ENCODE measurements around the gene PPM1G.

PPM1G gene

DNA sequence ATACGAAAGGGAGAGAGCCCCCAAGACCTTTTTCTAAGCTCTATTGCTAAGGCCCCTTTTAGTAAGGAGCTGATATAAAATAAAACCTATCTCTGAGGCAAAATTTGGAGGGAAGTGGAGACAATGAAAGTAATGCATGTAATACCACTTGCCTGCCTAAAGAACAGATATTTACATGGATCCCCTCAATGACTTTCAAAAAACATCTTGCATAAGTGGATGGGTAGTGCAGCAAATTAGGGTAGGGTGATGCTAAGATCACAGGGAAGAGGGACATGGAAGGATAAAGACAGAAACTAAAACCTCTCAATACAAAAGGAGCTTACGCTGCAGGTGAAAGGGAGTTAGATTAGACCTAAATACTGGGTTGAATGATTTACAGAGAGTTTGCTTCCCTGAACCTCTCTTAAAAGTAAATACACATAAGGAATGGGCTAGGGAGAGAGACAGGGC is 30.0 kb downstream of the PPM1G start:
- Histone ChIP-seq H3K14ac (ENCODE audit: low read length in 2 of 2) (no peak overlapping the region), H3K27me3 (ENCODE audit: control insufficient read depth in 1 of 2, insufficient read depth in 1 of 2, low read length in 2 of 2) (no peaks in the 10 kb centered on the region), H3K27ac (ENCODE audit: low read length, poor library complexity, severe bottlenecking) (peak overlapping the region; percentile 67), H2AFZ (ENCODE audit: low read depth, low read length) (no peak overlapping the region), H3K9ac (ENCODE audit: low read length) (peak overlapping the region; percentile 99), H2BK5ac (ENCODE audit: low read depth, low read length, poor library complexity, severe bottlenecking) (no peak overlapping the region), H2BK15ac (ENCODE audit: low read depth, poor library complexity, severe bottlenecking) (no peak overlapping the region), H4K8ac (ENCODE audit: low read length) (no peak overlapping the region), H3K23ac (ENCODE audit: low read length in 2 of 2) (no peak overlapping the region), H2BK12ac (ENCODE audit: low read length in 2 of 2) (no peak overlapping the region), H2AK5ac (ENCODE audit: low read length, severe bottlenecking) (no peak overlapping the region), H3K9me3 (ENCODE audit: control insufficient read depth, low read length) (no peaks in the 10 kb centered on the region), H3K36me3 (ENCODE audit: control insufficient read depth in 1 of 2, insufficient read depth in 2 of 2, low read depth in 1 of 2, low read length in 2 of 2) (peaks cover 71 to 74% of the 10 kb centered on the region in 2 experiments), H3K4me2 (ENCODE audit: low read length, poor library complexity, severe bottlenecking) (peak overlapping the region; percentile 77), H3K79me1 (replicated peaks; ENCODE audit: low read length, poor library complexity, severe bottlenecking) (peaks cover 21% of the 10 kb centered on the region), H3K4me3 (ENCODE audit: insufficient read depth in 1 of 2, low read depth in 1 of 2, low read length in 2 of 2) (peak overlapping the region in 1 of 2 experiments; percentile 95), H2BK120ac (ENCODE audit: low read depth, low read length) (no peak overlapping the region), H4K91ac (ENCODE audit: low read length) (no peak overlapping the region), H3K4me1 (ENCODE audit: control insufficient read depth, insufficient read depth, low read depth, low read length) (peaks cover 21% of the 10 kb centered on the region), H3K18ac (ENCODE audit: low read depth in 1 of 2, low read length in 2 of 2) (no peak overlapping the region), H3K4ac (ENCODE audit: low read depth in 1 of 2, low read length in 2 of 2) (peak overlapping the region in 1 of 2 experiments; percentile 70)
- no CpG with 5 or more reads among the region's 2 CpGs for WGBS
- no peak for DNase-seq

GRCh38 chr2:27378809-27379290 is 30.5 kb downstream of the PPM1G start:
- WGBS = 93% methylated on average over 9 of the region's 9 CpGs
- Histone ChIP-seq H2BK12ac (ENCODE audit: low read length in 2 of 2) (no peak overlapping the region), H4K8ac (ENCODE audit: low read length) (no peak overlapping the region)

DNA sequence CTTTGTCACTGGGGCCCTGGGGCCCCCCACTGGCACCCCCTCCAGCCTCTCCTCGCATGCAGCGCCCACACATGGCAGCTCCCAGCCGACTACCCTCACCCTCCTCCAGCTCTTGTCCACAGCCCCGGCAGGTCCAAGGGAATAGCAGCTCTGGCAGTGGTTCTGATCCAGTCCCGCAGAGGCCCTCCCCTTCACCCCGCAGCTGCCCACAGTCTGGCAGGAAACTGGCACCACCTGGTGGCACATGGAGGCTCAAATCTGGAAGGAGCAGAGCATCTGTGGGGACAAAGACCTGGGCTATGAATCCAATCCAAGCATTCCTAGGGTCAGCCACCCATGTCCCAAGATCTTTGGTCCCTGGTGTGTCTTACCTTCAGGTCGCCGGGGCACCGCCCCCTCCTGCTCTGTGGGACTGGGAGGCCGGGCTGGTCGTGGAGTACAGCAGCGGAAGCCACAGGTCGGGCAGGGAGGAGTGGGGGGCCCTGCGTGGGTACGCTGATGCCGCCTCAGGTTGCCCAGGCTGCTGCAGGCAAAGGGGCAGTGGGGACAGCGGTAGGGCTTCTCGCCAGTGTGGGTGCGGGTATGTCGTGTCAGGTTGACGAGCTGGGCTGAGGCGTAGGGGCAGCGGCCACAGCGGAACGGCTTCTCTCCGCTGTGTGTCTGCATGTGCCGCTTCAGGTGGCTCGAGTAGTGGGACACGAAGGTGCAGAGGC is 31.1 kb downstream of the PPM1G start:
- Histone ChIP-seq H2BK15ac (ENCODE audit: low read depth, poor library complexity, severe bottlenecking) (no peak overlapping the region), H3K27ac (ENCODE audit: low read length, poor library complexity, severe bottlenecking) (no peak overlapping the region), H4K91ac (ENCODE audit: low read length) (peak overlapping the region; percentile 71), H2AFZ (ENCODE audit: low read depth, low read length) (no peak overlapping the region), H3K4me3 (ENCODE audit: insufficient read depth in 1 of 2, low read depth in 1 of 2, low read length in 2 of 2) (no peak overlapping the region), H3K23ac (ENCODE audit: low read length in 2 of 2) (no peak overlapping the region), H3K36me3 (ENCODE audit: control insufficient read depth in 1 of 2, insufficient read depth in 2 of 2, low read depth in 1 of 2, low read length in 2 of 2) (peaks cover 74% of the 10 kb centered on the region in 2 experiments), H3K9me3 (ENCODE audit: control insufficient read depth, low read length) (no peaks in the 10 kb centered on the region), H3K79me1 (replicated peaks; ENCODE audit: low read length, poor library complexity, severe bottlenecking) (peaks cover 28% of the 10 kb centered on the region), H2BK120ac (ENCODE audit: low read depth, low read length) (no peak overlapping the region), H2BK5ac (ENCODE audit: low read depth, low read length, poor library complexity, severe bottlenecking) (no peak overlapping the region), H3K27me3 (ENCODE audit: control insufficient read depth in 1 of 2, insufficient read depth in 1 of 2, low read length in 2 of 2) (no peaks in the 10 kb centered on the region), H3K4ac (ENCODE audit: low read depth in 1 of 2, low read length in 2 of 2) (no peak overlapping the region), H3K18ac (ENCODE audit: low read depth in 1 of 2, low read length in 2 of 2) (no peak overlapping the region), H3K14ac (ENCODE audit: low read length in 2 of 2) (no peak overlapping the region), H2AK5ac (ENCODE audit: low read length, severe bottlenecking) (no peak overlapping the region), H2BK12ac (ENCODE audit: low read length in 2 of 2) (no peak overlapping the region), H3K4me2 (ENCODE audit: low read length, poor library complexity, severe bottlenecking) (no peak overlapping the region), H3K9ac (ENCODE audit: low read length) (peak overlapping the region; percentile 17), H3K4me1 (ENCODE audit: control insufficient read depth, insufficient read depth, low read depth, low read length) (peaks cover 23% of the 10 kb centered on the region), H4K8ac (ENCODE audit: low read length) (no peak overlapping the region)
- DNase-seq = no peak
- WGBS = 94% methylated on average over 29 of the region's 29 CpGs

More at GRCh38 chr2:27378809-27379290, 30.5 kb downstream of the PPM1G start:
- H3K4me2 ChIP-seq (ENCODE audit: low read length, poor library complexity, severe bottlenecking) = no peak overlapping the region
- no peak overlapping the region for H2BK5ac ChIP-seq (ENCODE audit: low read depth, low read length, poor library complexity, severe bottlenecking)
- H2AK5ac ChIP-seq (ENCODE audit: low read length, severe bottlenecking) = no peak overlapping the region
- no peak overlapping the region for H2BK120ac ChIP-seq (ENCODE audit: low read depth, low read length)
- H2AFZ ChIP-seq (ENCODE audit: low read depth, low read length) = no peak overlapping the region
- peak overlapping the region; percentile 71 for H4K91ac ChIP-seq (ENCODE audit: low read length)
- no peak overlapping the region for H3K14ac ChIP-seq (ENCODE audit: low read length in 2 of 2)
- H3K79me1 ChIP-seq (replicated peaks; ENCODE audit: low read length, poor library complexity, severe bottlenecking) = peaks cover 25% of the 10 kb centered on the region
- H3K18ac ChIP-seq (ENCODE audit: low read depth in 1 of 2, low read length in 2 of 2) = no peak overlapping the region
- H3K9ac ChIP-seq (ENCODE audit: low read length) = peak overlapping the region; percentile 99
- no peak overlapping the region for H2BK15ac ChIP-seq (ENCODE audit: low read depth, poor library complexity, severe bottlenecking)
- DNase-seq = no peak
- peaks cover 21% of the 10 kb centered on the region for H3K4me1 ChIP-seq (ENCODE audit: control insufficient read depth, insufficient read depth, low read depth, low read length)
- peak overlapping the region; percentile 11 for H3K27ac ChIP-seq (ENCODE audit: low read length, poor library complexity, severe bottlenecking)
- H3K36me3 ChIP-seq (ENCODE audit: control insufficient read depth in 1 of 2, insufficient read depth in 2 of 2, low read depth in 1 of 2, low read length in 2 of 2) = peaks cover 72 to 74% of the 10 kb centered on the region in 2 experiments
- no peak overlapping the region for H3K4ac ChIP-seq (ENCODE audit: low read depth in 1 of 2, low read length in 2 of 2)
- peak overlapping the region in 1 of 2 experiments; percentile 95 for H3K4me3 ChIP-seq (ENCODE audit: insufficient read depth in 1 of 2, low read depth in 1 of 2, low read length in 2 of 2)
- no peaks in the 10 kb centered on the region for H3K9me3 ChIP-seq (ENCODE audit: control insufficient read depth, low read length)
- H3K27me3 ChIP-seq (ENCODE audit: control insufficient read depth in 1 of 2, insufficient read depth in 1 of 2, low read length in 2 of 2) = no peaks in the 10 kb centered on the region
- no peak overlapping the region for H3K23ac ChIP-seq (ENCODE audit: low read length in 2 of 2)

DNA sequence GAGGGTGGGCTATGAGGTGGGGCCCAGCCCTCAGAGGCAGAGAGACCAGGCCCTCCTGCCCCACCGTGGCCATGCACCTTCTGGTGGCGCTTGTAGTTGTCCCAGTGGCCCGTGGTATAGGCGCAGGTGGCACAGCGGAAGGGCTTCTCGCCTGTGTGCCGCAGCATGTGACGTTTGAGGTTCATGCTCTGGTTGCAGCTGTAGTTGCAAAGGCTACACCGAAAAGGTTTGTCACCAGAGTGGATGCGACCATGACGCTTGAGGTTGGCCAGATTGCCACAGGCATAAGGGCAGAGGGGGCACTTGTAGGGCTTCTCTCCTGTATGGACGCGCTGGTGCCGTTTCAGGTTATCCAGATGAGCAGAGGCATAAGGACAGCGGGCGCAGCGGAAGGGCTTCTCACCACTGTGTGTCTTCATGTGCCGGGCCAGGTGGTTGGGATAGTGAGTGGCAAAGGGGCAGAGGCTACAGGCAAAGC is 31.7 kb downstream of the PPM1G start:
- whole genome bisulfite sequencing = 96% methylated on average over 17 of the region's 18 CpGs
- no peak overlapping the region for H2BK12ac ChIP-seq (ENCODE audit: low read length in 2 of 2)

More for the DNA sequence above, 31.7 kb downstream of the PPM1G start:
- Histone ChIP-seq H3K36me3 (ENCODE audit: control insufficient read depth in 1 of 2, insufficient read depth in 2 of 2, low read depth in 1 of 2, low read length in 2 of 2) (peaks cover 76% of the 10 kb centered on the region in 2 experiments), H3K27ac (ENCODE audit: low read length, poor library complexity, severe bottlenecking) (no peak overlapping the region), H2BK5ac (ENCODE audit: low read depth, low read length, poor library complexity, severe bottlenecking) (no peak overlapping the region), H3K9ac (ENCODE audit: low read length) (no peak overlapping the region), H3K18ac (ENCODE audit: low read depth in 1 of 2, low read length in 2 of 2) (no peak overlapping the region), H3K4ac (ENCODE audit: low read depth in 1 of 2, low read length in 2 of 2) (no peak overlapping the region), H4K91ac (ENCODE audit: low read length) (no peak overlapping the region), H3K14ac (ENCODE audit: low read length in 2 of 2) (no peak overlapping the region), H2AK5ac (ENCODE audit: low read length, severe bottlenecking) (no peak overlapping the region), H3K4me1 (ENCODE audit: control insufficient read depth, insufficient read depth, low read depth, low read length) (peaks cover 23% of the 10 kb centered on the region), H3K9me3 (ENCODE audit: control insufficient read depth, low read length) (no peaks in the 10 kb centered on the region), H3K4me2 (ENCODE audit: low read length, poor library complexity, severe bottlenecking) (no peak overlapping the region), H4K8ac (ENCODE audit: low read length) (no peak overlapping the region), H2AFZ (ENCODE audit: low read depth, low read length) (no peak overlapping the region), H3K4me3 (ENCODE audit: insufficient read depth in 1 of 2, low read depth in 1 of 2, low read length in 2 of 2) (no peak overlapping the region), H2BK120ac (ENCODE audit: low read depth, low read length) (no peak overlapping the region), H3K23ac (ENCODE audit: low read length in 2 of 2) (no peak overlapping the region), H3K79me1 (replicated peaks; ENCODE audit: low read length, poor library complexity, severe bottlenecking) (peaks cover 28% of the 10 kb centered on the region), H3K27me3 (ENCODE audit: control insufficient read depth in 1 of 2, insufficient read depth in 1 of 2, low read length in 2 of 2) (no peaks in the 10 kb centered on the region), H2BK15ac (ENCODE audit: low read depth, poor library complexity, severe bottlenecking) (no peak overlapping the region)
- DNase-seq = no peak
